HG02571 (cell line): ENCODE results near the gene P4HA2.
A peak's percentile ranks its signal among the peaks of the same experiment; 100 is the strongest.

ENCODE experiments used
- ATAC-seq: cut with Tn5 transposase; IDR thresholded peaks from one replicate; pipeline ENCODE4 v1.9.1; 2021; ENCODE audit warnings: mild to moderate bottlenecking, moderate library complexity; ENCODE audit not compliant: unreplicated experiment

The P4HA2 gene

DNA sequence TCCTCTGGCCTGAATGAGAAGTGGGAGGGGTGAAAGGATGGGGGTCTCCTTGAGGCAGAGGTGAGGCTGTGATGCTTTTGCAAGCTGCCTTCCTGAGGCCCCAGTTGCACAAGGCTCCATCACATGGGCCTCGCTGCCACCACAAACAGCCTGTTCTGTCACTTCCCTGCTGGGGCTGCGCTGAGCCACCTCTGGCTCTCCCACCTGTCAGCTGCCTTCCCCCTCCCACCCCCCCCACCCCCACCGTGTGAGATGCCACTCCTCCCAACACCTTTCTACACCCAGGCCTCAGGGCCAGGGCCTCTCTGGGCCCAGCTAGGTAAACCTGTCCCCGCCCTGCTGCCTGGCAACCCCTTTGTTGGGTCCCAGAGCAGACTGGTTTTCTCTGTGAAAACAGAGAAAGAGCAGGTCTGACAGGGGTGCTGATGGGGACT is 25.4 kb upstream of the P4HA2 start:
- no peak for ATAC-seq

DNA sequence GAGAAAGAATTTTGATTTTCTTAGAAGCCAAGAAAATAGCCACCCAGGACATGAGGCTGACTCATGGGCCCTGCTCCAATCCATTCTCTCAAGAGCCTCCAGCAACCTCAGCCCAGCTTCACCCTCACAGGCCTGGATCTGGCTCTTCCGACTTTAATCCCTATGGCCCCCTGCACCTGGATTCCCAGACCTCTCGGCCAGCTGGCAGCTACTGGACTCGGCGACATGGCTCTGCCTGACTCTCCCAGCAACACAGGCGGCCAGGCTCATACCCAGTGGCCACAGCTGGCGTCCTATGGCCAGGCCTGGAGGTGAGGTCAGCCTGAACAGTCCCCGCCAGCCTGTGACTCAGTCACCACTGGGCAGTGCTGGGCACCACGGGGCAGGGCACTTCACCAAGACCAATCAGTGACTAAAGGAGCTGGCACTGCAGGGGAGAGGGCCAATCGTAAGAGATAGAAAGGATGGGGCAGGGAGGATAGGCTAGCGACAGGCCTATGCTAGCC is 23.6 kb upstream of the P4HA2 start:
- ATAC-seq, result no peak

DNA sequence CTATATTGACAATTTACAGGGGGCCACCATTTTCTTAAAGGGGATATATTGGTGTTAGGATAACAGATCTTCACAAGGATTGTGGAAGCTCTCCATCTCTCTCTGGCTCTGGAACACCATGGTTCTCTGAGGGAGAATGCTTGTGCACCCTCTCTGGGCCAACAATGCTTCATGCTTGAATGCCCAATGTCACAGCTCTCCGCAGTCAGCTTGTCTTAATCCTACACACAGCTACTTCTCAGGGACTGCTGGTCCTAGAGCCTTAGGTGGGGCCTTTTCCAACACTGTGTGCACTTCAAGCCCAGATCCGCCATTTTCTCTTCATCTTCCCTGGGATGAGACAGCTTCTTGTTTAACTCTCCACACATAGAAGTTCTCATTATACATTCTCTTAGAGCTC is 22.9 kb upstream of the P4HA2 start:
- no peak for ATAC-seq

DNA sequence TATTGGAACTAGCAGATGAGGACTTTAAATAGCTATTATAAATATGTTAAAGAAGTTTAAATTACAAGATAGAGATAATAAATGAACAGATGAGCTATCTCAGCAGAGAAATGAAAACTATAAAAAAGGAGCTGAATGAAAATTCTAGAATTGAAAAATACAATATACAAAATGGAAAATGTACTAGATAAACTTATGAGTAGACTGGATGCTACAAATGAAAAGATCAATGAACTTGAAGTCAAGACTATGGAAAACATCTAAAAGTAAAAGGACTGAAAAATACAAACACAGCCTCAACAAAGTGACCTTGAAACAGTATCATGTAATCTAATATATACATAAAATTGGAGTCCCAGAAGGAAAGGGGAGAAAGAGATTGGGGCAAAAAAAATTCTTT is 19.2 kb upstream of the P4HA2 start:
- ATAC-seq, result no peak

DNA sequence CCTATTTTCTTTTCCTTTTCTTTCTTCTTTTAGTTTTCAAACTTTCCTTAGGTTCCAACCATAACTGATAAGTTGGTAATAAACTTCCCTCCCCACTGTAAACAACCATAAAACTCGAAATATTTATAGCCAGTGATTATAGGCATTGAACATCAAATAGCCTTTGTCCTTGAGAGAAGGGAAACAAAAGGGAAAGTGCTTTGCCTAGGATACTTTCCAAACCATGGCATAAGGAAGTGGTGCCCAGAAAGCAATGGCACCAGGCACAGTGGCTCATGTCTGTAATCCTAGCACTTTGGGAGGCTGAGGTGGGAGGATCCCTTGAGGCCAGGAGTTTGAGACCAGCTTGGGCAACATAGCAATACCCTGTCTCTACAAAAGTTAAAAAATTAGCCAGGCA is 17.9 kb upstream of the P4HA2 start:
- no peak for ATAC-seq

DNA sequence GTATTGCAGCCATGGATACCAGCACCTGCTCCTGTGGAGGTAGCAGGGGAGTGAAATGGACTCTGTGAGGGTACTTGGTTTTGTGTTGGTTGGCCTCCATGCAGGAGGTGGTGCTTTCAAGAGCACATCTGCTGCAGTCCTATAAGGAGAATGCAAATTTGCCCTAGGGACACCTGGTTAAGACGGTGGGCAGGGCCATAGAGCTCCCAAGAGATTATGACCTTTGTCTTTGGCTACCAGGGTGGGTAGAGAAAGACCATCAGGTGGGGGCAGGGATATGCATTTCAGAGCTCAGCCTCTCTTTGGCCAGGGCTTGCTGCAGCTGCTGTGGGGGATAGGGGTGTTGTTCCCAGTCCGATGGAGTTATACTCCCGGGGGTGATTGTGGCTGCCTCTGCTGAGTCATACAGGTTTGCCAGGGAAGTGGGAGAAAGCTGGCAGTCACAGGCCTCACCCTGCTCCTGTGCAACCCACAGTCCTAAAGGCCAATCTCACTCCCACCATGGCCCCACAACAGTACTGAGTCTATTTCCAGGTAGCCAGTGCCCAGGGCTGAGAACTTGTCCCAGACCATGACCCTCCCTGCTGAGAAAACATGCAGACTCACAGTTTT is 15.8 kb upstream of the P4HA2 start:
- ATAC-seq, result no peak

DNA sequence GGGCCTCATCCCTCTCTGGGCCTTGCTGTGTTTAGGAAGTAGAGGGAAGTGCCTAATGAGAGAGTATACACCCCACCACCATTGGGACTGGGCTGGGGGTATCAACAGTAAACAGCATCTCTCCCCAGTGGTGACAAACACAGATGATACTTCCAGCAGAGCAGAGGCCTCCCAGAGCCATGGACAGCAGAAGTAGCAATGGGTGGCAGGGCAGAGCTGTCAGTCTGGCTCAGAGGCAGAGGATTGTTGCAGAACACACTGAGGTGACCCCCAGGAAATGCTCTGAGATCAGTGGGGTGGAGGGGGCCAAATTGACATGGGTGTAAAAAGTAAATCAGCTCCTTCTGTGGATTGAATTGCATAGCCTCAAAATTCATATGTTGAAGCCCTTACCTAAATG is 12.1 kb upstream of the P4HA2 start:
- no peak for ATAC-seq

DNA sequence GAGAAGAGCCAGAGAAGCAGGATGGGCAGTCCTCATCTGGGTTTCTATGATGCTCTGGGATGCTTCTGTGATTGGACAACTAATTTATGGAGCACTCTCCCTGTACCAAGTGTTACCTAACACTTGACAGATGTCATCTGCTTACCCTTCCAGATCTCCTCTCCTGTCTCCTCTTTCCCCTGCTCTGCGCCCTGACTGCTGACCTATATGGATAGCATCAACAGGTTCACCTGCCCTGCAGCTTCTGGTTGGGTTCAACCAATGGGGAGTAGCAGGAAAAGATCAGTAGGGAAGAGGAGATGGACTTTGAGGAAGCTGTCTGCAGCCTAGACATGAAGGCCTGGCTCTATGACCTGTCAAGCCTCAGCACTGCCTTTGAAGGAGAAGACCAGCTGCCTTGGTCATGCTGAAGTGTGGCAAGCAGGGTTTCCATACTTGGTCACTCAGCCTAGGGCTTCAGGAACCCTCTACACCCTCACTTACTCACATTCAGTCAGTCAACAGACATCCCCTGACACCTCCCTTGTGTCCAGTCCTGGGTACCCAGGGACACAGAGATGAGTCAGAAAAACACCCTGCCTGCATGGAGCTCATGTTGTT is 11.3 kb upstream of the P4HA2 start:
- ATAC-seq, result no peak

DNA sequence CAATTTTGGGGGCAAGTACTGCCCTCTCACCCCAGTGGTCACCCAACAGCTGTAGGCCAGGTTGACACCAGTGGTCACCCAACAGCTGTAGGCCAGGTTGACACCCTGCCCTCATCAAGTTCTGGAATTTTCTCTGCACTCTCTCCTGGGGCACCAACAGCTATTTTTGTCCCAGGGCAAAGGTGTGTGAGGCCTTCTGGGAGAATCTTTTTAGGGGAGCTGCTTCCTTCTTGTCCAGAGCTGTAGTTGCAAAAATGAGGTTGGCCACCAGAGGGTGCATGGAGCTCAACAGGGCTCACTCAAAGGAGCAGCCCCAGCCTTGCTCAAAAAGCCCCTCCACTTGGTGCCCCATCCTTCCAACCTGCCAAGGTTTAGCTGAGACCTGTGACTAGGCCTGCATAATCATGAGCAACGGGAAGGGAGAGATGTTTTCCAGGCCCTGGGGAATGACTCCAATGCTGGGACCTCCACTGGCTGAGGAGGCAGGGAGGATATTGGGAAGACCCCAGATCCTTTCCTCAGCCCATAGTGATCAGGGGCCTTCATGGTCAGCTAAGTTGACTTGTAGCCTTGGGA is 10.6 kb upstream of the P4HA2 start:
- ATAC-seq, result peak; percentile 61

DNA sequence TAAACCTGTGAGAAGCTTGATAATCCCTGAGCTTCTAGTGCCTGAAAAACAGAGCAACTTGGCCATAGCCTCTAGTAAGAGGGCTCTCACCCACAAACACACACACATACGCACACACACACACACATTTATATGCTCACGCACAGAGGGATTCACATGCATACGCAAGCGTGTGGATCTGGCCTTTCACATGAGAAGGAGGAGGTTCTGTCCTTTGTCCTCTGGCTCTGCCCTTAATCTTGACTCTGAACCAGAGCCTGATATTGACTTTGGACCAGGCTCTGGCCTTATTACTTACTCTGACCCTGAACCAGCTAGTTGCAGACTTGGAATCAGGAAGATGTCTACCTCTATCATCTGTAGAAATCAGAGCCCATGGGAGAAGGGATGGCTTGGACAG is 10.0 kb upstream of the P4HA2 start:
- no peak for ATAC-seq

DNA sequence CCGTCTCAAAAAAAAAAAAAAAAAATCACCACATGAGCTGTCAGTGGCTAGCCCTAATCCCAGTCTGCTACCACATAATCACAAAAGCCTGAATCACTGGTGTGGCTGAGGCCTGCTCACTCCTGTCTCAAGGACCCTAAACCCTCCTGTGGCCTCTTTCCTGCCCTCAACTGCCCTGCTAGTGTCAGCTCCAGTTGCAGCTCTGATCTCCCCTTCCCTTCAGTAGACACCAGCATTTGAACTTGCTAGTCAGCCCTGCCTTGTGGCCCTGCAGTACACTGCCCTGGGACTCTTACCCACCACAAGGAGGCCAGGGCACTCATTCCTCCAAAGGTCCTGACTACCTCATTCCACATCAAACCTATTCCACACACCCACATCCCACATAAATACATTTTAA is 9.5 kb upstream of the P4HA2 start:
- no peak for ATAC-seq

DNA sequence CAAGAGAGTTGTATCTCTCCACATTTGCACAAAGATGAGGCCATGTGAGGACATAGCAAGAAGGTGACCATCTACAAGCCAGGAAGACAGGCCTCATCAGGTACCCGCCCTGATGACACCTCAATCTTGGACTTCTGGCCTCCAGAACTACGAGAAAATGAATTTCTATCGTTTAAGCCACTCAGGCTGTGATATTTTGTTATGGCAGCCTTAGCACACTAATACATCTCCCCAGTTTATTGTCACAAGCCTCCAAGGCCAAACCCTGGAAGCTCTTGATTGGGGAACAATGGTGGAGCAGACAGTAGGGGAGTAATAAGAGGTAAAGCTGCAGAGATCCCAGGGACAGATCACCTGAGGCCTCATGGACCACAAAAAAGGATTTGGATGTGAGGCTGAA is 7.7 kb upstream of the P4HA2 start:
- ATAC-seq, result no peak

DNA sequence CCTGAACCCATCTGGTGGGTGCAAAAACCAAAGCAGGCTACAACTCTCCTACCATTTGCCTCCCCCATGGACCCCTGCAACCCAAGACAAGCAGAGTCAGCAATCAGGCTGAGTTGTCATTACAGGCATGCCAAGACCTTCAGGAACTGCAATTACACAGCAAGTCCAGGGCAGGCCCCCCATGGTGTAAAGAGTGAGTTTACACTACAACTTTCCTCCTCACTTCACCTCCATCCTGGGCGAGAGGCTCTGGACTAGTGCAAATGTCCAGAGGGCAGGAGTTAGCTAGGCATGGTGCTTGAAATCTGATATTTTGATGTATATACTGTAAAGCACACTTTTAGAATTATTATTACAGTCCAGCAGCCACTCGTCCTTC is 7.0 kb upstream of the P4HA2 start:
- no peak for ATAC-seq

DNA sequence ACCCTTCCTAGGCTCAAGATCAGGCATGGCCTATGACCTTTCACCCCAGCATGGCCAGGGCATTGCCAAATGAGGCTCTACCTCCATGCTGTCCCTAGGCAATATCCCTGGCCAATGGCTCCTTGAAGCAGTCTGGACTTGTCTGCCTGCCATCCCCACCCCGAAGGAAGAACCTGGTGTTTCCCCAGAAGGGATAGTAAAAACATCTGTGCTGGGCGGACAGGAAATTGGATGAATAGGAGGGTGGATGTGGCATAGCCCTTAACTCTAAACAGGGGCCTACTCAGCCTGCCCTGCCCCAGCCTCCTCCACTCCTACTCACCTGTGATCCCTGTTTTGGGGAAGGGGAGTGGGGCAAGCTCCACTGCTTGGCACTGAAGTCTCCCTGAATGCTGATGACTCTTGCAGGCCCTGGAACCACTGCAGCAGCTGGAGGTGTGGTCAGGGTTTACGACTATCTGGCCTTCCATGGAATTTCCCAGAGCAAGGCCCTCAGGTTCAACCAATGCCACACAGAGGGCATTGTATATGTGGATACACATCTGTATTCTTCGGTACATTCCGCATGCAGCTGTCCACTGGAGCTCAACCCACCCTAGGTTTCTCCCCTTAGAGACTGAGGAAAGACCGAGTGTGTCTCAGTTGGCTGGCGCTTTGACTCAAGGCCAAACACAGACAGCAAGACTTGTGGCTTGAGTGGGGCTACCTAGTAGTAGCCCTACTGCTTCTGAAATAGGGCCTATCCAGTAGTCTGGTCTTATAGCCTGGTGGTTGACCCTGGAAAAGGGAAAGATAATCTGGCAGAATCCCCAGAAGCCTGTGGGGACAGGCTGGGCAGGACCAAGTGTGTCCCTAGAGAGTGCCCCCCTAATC is 6.4 kb upstream of the P4HA2 start:
- no peak for ATAC-seq

DNA sequence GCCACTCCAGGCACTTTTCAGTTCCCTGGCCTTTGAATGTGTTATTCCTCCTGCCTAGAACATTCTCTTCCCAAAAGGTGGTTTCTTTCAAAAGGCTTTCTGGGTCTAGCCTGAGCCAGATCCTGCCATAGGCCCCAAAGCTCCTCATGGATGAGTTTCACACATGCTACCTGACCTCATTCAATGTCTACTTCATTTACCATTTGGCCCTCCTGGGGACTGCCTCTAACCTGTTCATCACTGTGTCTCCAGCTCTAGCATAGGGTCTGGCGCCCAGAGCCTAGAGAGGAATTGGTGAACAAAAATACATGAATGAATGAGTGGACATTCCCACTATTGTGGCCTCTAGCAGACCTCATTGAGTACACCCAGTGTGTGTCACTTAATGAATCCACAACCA is 5.4 kb upstream of the P4HA2 start:
- ATAC-seq, result no peak

DNA sequence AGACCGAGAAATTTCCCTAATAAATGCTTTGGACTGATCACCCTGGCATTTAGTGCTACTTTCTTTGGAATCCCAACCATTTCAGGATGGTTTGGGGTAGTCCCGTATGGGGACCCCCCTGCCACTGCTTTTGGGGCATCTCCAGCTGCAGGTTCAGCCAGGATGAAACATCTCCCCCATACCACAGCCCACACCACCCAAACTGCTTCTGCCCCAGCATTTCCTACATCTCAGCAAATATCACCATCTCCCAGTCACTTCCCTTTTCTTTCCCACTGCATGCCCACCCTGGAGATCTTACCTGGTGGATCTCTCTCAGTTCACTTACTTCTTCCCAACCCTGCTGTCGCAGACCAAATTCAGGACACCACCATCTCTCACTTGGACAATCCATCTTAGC is 4.8 kb upstream of the P4HA2 start:
- ATAC-seq, result no peak

DNA sequence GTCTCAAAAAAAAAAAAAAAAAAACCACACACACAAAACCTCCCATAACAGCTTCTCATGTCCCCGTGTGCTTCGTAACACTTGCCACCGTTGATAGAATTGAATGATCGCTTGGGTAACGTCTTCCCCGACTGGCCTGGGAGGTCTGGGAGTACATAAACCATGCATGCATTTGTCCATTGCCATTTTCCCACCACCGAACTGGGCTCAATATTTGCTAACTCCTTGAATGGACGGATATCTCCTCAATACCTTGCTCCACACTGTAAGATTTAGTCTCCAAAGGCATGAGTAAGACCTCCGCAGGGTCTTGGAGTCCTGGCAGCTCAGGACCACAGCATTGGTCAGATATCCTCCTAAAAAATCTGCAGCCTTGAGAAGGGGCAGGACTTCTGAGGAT is 3.2 kb upstream of the P4HA2 start:
- ATAC-seq, result no peak

DNA sequence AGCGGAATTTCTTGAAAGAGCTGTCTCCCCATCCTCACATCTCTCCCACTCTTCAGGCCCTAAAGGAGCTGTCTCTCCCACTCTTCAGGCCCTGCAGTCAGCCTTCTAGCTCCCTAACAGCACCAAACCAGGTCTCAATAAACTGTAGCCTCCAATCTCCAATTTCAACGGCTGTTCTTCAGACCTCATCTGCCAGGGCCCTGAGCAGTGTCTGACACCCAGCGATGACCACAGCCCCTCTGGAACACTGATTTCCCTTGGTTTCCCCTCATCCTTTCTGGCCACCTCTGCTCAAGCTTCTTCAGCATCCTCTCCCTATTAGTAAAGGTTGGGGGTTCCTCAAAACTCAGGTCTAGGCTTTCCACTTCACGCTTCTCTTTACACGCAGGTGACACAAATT is 1.6 kb upstream of the P4HA2 start:
- ATAC-seq, result no peak

DNA sequence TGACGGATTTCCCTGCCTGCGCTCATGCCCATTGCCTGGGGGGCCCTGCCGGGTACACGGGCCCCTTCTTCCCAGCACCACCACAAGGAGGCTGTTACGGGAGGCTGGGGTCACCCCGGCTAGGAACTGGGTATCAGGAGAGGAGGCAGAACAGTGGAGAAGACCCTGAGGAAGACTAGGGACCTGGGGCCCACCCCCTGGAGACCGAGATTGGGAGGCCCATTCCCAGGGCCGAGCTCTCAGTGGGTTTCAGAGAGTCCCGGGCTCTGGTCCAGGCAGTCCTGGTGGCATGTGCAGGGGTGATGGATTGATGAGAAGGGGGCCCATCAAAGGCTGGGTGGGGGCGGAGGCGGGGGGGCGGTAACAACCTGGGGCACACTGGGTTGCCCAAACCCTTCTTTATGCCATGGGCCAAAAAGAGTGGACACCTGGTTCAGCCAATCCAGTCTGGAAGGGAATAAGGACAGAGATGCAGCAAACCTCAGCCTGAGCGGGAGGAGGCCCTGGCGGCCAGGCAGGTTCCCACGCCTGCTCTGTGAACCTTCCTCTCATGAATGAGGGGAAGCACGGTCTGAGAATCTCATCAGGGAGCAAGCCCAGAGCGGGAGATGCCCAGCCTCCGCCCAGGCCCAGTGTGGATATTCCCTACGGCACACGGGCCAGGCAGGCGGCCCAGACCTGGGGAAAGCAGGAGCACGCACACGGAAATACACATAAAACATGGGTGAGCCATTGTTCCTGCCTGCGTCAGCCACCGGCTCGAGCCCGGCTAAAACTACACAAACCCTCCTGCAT is 785 bp upstream of the P4HA2 start:
- no peak for ATAC-seq

DNA sequence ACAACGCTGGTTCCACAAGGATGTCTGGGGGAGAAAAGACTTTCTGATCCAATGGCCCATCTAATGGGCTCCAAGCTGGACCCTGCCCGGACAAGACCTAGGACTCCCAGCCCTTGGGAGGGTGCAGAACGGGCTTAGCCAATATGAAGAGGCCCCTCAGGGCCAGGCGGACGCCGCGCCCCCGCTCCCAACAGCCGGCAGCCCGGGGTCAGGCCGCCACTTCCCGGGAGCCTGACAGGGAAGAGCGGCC is 493 bp downstream of the P4HA2 start:
- no peak for ATAC-seq

DNA sequence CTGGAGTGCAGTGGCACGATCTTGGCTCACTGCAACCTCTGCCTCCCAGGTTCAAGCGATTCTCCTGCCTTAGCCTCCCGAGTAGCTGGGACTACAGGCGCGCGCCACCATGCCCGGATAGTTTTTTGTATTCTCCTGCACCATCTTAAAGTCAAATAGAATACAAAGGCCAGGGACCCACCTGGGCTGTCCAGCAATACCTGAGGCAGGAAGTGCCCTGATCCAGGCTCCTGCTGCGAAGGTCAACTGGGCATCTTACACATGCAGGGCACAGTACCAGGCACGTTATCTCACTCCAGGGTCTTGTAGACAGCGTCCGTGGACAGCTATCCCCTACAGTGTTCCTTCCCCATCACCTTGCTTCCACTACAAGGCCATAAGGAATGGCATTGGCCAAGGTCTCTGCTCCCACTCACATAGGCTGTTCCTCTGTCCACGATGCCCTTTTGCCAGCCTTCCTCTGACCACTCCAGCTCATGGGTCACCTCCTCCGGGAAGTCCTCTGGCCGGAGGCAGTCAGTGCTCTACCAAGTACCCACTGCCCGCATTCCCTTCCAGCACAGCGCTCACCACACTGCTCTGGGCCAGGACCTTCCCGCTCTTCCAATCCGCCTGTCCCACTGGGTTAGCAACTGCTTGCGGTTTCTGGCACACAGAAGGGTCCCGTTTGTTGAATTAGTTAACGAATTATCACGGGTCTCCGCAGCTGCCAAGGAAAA is 978 bp downstream of the P4HA2 start:
- no peak for ATAC-seq
